ENCODE measurements around the gene STK4.

Gene STK4

GRCh38 chr20:44973053-44973452 is 6.7 kb downstream of the STK4 start:
- no peak overlapping the region for H3K4me3 ChIP-seq (ENCODE audit: control insufficient read depth, low read depth, low read length)
- no peak for TF ChIP-seq CTCF (IDR thresholded peaks at IDR 0.05; ENCODE audit: control insufficient read depth, insufficient read depth, low read depth, low read length, missing control alignments)
- DNase-seq (ENCODE audit: low read depth): peak; percentile 81

GRCh38 chr20:44976698-44977097 is 10.4 kb downstream of the STK4 start:
- H3K4me3 ChIP-seq (ENCODE audit: control insufficient read depth, low read depth, low read length): no peak overlapping the region
- TF ChIP-seq CTCF (IDR thresholded peaks at IDR 0.05; ENCODE audit: control insufficient read depth, insufficient read depth, low read depth, low read length, missing control alignments): no peak
- DNase-seq (ENCODE audit: low read depth): no peak

GRCh38 chr20:44979090-44979621 is 12.8 kb downstream of the STK4 start:
- TF ChIP-seq CTCF (IDR thresholded peaks at IDR 0.05; ENCODE audit: control insufficient read depth, insufficient read depth, low read depth, low read length, missing control alignments): no peak
- H3K4me3 ChIP-seq (ENCODE audit: control insufficient read depth, low read depth, low read length): no peak overlapping the region
- no peak for DNase-seq (ENCODE audit: low read depth)

- TF ChIP-seq CTCF (IDR thresholded peaks at IDR 0.05; ENCODE audit: control insufficient read depth, insufficient read depth, low read depth, low read length, missing control alignments): no peak
- no peak for DNase-seq (ENCODE audit: low read depth)
- no peak overlapping the region for H3K4me3 ChIP-seq (ENCODE audit: control insufficient read depth, low read depth, low read length)
Observed at GRCh38 chr20:44981736-44982406, 15.6 kb downstream of the STK4 start.

GRCh38 chr20:44983093-44983674 is 16.9 kb downstream of the STK4 start:
- no peak for TF ChIP-seq CTCF (IDR thresholded peaks at IDR 0.05; ENCODE audit: control insufficient read depth, insufficient read depth, low read depth, low read length, missing control alignments)
- DNase-seq (ENCODE audit: low read depth): no peak
- no peak overlapping the region for H3K4me3 ChIP-seq (ENCODE audit: control insufficient read depth, low read depth, low read length)

- DNase-seq (ENCODE audit: low read depth): no peak
- H3K4me3 ChIP-seq (ENCODE audit: control insufficient read depth, low read depth, low read length): no peak overlapping the region
- no peak for TF ChIP-seq CTCF (IDR thresholded peaks at IDR 0.05; ENCODE audit: control insufficient read depth, insufficient read depth, low read depth, low read length, missing control alignments)
Observed at GRCh38 chr20:44988631-44989171, 22.4 kb downstream of the STK4 start.

Data from AG09309 (cell line).